HEK293 (cell line): ENCODE measurements around the gene COA5.

ENCODE experiments used
- CTCF ChIA-PET: fragments of 350-600 bp; formaldehyde crosslinking; extraction: SDS; loops from one replicate; lab custom pipeline; 2021; ENCODE audit warnings: antibody characterized with exemption; lab: Yijun Ruan, JAX
- POLR2A ChIA-PET: fragments of 300-600 bp; formaldehyde crosslinking; extraction: SDS; loops from one replicate; lab custom pipeline; 2020; ENCODE audit warnings: antibody characterized with exemption, inconsistent platforms; lab: Yijun Ruan, JAX
- H3K27ac ChIP-seq: fragments of 200-500 bp; sonication (Bioruptor generic); 2 replicates; pipeline ENCODE4 v1.5.1; 2014; ENCODE audit warnings: low read depth, low read length, control low read depth, inconsistent platforms; ENCODE audit errors: extremely low read depth
- H3K36me3 ChIP-seq, 2 experiments: fragments of 200-500 bp in 1 of 2; sonication (Bioruptor generic) in 1 of 2; 1 replicate in 1 of 2; 2 replicates in 1 of 2; pipeline ENCODE4 v1.5.1; 2014 to 2017; ENCODE audit warnings: inconsistent platforms in 2 of 2, low read length in 2 of 2; ENCODE audit not compliant: control insufficient read depth in 2 of 2, insufficient read depth in 1 of 2
- H3K4me1 ChIP-seq: fragments of 200-500 bp; sonication (Bioruptor generic); 2 replicates; pipeline ENCODE4 v1.5.1; 2014; ENCODE audit warnings: mild to moderate bottlenecking, low read length, inconsistent platforms; ENCODE audit not compliant: control insufficient read depth, insufficient read depth
- H3K4me3 ChIP-seq: 2 replicates; pipeline ENCODE4 v1.5.1; 2011; ENCODE audit warnings: low read depth, mild to moderate bottlenecking, control low read depth, low read length, moderate library complexity
- H3K9me3 ChIP-seq: fragments of 200-500 bp; sonication (Bioruptor generic); 2 replicates; pipeline ENCODE4 v1.5.1; 2014; ENCODE audit warnings: low read depth, low read length, inconsistent platforms; ENCODE audit not compliant: control insufficient read depth, insufficient read depth
- PRDM1 ChIP-seq: fragments of 450-650 bp; formaldehyde crosslinking; IDR thresholded peaks from 2 replicates; pipeline ENCODE4; 2016; ENCODE audit warnings: missing biosample characterization, missing genetic modification characterization
- SCRT2 ChIP-seq: fragments of 450-650 bp; formaldehyde crosslinking; IDR thresholded peaks from 2 replicates; pipeline ENCODE4 v1.5.1; 2016; ENCODE audit warnings: missing biosample characterization, missing genetic modification characterization
- YY2 ChIP-seq: fragments of 450-650 bp; formaldehyde crosslinking; IDR thresholded peaks from 2 replicates; pipeline ENCODE4 v1.5.1; 2016; ENCODE audit warnings: missing biosample characterization, missing genetic modification characterization
- ZBTB8A ChIP-seq: fragments of 450-650 bp; formaldehyde crosslinking; IDR thresholded peaks from 2 replicates; pipeline ENCODE4 v1.5.1; 2016; ENCODE audit warnings: missing biosample characterization, missing genetic modification characterization
- ZFP37 ChIP-seq: fragments of 450-650 bp; formaldehyde crosslinking; IDR thresholded peaks from 2 replicates; pipeline ENCODE4 v1.5.1; 2016; ENCODE audit warnings: missing biosample characterization, missing genetic modification characterization
- ZNF140 ChIP-seq: fragments of 450-650 bp; formaldehyde crosslinking; IDR thresholded peaks from 2 replicates; pipeline ENCODE4 v1.5.1; 2016; ENCODE audit warnings: missing biosample characterization, missing genetic modification characterization
- ZNF169 ChIP-seq: fragments of 450-650 bp; formaldehyde crosslinking; IDR thresholded peaks from 2 replicates; pipeline ENCODE4 v1.5.1; 2016; ENCODE audit warnings: missing biosample characterization, missing genetic modification characterization
- ZNF184 ChIP-seq: fragments of 450-650 bp; IDR thresholded peaks from 2 replicates; pipeline ENCODE4 v1.5.1; 2018; ENCODE audit warnings: missing biosample characterization, mild to moderate bottlenecking, missing genetic modification characterization
- ZNF266 ChIP-seq: fragments of 450-650 bp; formaldehyde crosslinking; IDR thresholded peaks from 2 replicates; pipeline ENCODE4 v1.5.1; 2016; ENCODE audit warnings: missing biosample characterization, missing genetic modification characterization, low read depth
- ZNF404 ChIP-seq: fragments of 450-650 bp; formaldehyde crosslinking; IDR thresholded peaks from 2 replicates; pipeline ENCODE4 v1.5.1; 2017; ENCODE audit warnings: missing biosample characterization, missing genetic modification characterization
- ZNF473 ChIP-seq: fragments of 450-650 bp; formaldehyde crosslinking; IDR thresholded peaks from 2 replicates; pipeline ENCODE4 v1.5.1; 2017; ENCODE audit warnings: missing biosample characterization, missing genetic modification characterization
- ZNF560 ChIP-seq: fragments of 450-650 bp; formaldehyde crosslinking; IDR thresholded peaks from 2 replicates; pipeline ENCODE4 v1.5.1; 2017; ENCODE audit warnings: missing biosample characterization, missing genetic modification characterization, borderline replicate concordance
- ZNF600 ChIP-seq: fragments of 450-650 bp; formaldehyde crosslinking; IDR thresholded peaks from 2 replicates; pipeline ENCODE4 v1.5.1; 2016; ENCODE audit warnings: missing biosample characterization, missing genetic modification characterization
- ZNF623 ChIP-seq: fragments of 450-650 bp; formaldehyde crosslinking; IDR thresholded peaks from 2 replicates; pipeline ENCODE4 v1.5.1; 2016; ENCODE audit warnings: missing biosample characterization, missing genetic modification characterization
- ZNF624 ChIP-seq: fragments of 450-650 bp; formaldehyde crosslinking; IDR thresholded peaks from 2 replicates; pipeline ENCODE4 v1.5.1; 2017; ENCODE audit warnings: missing biosample characterization, missing genetic modification characterization
- ZNF626 ChIP-seq: fragments of 450-650 bp; sonication (Bioruptor Pico); formaldehyde crosslinking; IDR thresholded peaks from 2 replicates; pipeline ENCODE4 v1.5.1; 2018; ENCODE audit warnings: missing biosample characterization, missing genetic modification characterization, inconsistent platforms
- ZNF76 ChIP-seq: fragments of 450-650 bp; formaldehyde crosslinking; IDR thresholded peaks from 2 replicates; pipeline ENCODE4; 2016; ENCODE audit warnings: low read depth, missing biosample characterization, missing genetic modification characterization, borderline replicate concordance
- ZNF830 ChIP-seq: fragments of 450-650 bp; IDR thresholded peaks from 2 replicates; pipeline ENCODE4 v1.5.0; 2018; ENCODE audit warnings: missing biosample characterization, missing genetic modification characterization, low read depth, mild to moderate bottlenecking, moderate library complexity
- ZNF837 ChIP-seq: fragments of 450-650 bp; formaldehyde crosslinking; IDR thresholded peaks from 2 replicates; pipeline ENCODE4 v1.5.1; 2016; ENCODE audit warnings: missing biosample characterization, missing genetic modification characterization
- ZSCAN23 ChIP-seq: fragments of 450-650 bp; formaldehyde crosslinking; IDR thresholded peaks from 2 replicates; pipeline ENCODE4 v1.5.1; 2016; ENCODE audit warnings: missing biosample characterization, missing genetic modification characterization
- TF ChIP-seq, protein P1 (sequence below): fragments of 450-650 bp; formaldehyde crosslinking; IDR thresholded peaks from 2 replicates; pipeline ENCODE4 v1.5.1; 2016; ENCODE audit warnings: missing biosample characterization, missing genetic modification characterization
- TF ChIP-seq, protein P2 (sequence below): fragments of 450-650 bp; formaldehyde crosslinking; conservative IDR thresholded peaks from 2 replicates; pipeline ENCODE4 v1.5.1; 2016; ENCODE audit warnings: low read depth, missing biosample characterization, missing genetic modification characterization

COA5 gene

DNA sequence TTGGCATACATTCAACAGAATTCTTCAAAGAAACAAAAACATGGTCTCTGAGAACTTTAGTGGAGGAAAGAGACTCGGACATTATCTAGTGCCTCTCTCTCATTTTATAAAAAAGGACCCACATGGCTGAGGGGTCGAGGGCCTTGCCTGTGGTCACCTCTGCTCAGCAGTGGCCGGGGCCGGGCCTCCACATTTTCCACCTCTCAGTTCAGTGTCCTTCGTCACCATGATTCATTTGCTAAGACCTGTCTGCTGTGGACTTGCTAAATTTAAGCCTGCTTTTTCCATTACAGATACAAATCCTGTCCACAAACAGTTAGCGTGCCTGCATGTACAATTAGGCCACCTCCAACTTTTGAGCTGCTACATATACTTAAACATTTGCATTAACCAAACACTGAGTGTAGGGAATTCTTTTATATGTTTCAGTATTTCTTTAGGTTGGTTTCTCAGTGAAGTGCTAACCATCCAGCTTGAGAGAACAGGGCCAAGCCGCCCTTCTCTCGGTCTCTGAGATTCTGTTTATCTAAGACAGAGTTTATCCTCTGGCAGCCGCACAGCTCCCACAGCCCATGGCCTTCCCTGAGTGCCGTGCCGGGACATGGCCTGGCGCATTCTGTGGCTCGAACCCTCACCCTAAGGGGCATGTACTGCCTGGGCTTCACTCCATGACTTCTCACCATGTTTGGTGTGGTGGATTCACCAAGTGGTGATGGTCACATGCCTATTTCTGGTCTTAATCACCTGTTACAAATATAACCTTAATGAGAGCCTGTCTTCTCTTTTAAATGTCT lies 46.2 kb downstream of the COA5 start:
- POLR2A ChIA-PET, result interaction anchor here (0.6 kb wide), 1 partner anchor 165 kb away, joined by 3 read pairs; no protein-coding TSS in a partner anchor
- peaks cover 0 to 88% of the 10 kb centered on the region in 2 experiments; a peak in 2 of 3 replicates for H3K36me3 ChIP-seq

DNA sequence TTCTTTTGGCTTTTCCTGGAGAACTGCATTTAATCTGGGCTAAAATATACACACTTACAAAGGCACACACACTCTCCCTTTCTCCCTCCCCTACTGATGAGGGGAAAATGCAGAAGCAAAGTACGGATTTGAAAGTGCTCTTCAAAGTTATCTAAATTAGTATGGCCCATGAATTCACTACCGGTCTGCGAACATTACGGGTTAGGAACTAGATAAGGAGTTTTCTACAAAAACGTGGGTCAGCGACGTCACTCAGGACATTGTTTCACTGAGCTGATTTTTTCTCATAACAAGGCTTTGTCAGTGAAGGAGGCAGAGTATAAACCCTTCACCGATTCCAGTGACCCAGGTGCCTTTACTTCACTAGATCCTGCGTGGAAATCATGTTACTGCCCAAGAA lies 47.3 kb downstream of the COA5 start:
- Histone ChIP-seq H3K36me3 (peaks cover 0 to 86% of the 10 kb centered on the region in 2 experiments; a peak in 2 of 3 replicates), H3K9me3 (no peaks in the 10 kb centered on the region), H3K4me3 (no peak overlapping the region), H3K4me1 (no peaks in the 10 kb centered on the region), H3K27ac (no peak overlapping the region)
- POLR2A ChIA-PET, result no interaction called here
- TF ChIP-seq ZNF266 (tag by site-specific recombination), result no peak
- TF ChIP-seq ZFP37 (tag by site-specific recombination), result no peak
- TF ChIP-seq ZNF600 (tag by site-specific recombination), result no peak
- CTCF ChIA-PET, result interaction anchor here (0.7 to 5.0 kb wide), 2 partner anchors 8 to 86 kb away, joined by 3 to 22 read pairs; no protein-coding TSS in a partner anchor

More for the DNA sequence above, 46.2 kb downstream of the COA5 start:
- Histone ChIP-seq H3K27ac (no peak overlapping the region), H3K4me3 (no peak overlapping the region), H3K4me1 (no peaks in the 10 kb centered on the region), H3K9me3 (no peaks in the 10 kb centered on the region)
- CTCF ChIA-PET, result interaction anchor here (0.5 kb wide), 1 partner anchor 154 kb away, joined by 3 read pairs; no protein-coding TSS in a partner anchor
- TF ChIP-seq ZNF473 (tag by site-specific recombination) (no peak), ZNF266 (tag by site-specific recombination) (no peak), SCRT2 (tag by site-specific recombination) (no peak), ZNF184 (no peak), ZNF626 (tag by site-specific recombination) (no peak), ZNF140 (no peak), YY2 (no peak), ZNF837 (tag by site-specific recombination) (no peak), ZFP37 (tag by site-specific recombination) (no peak), ZNF623 (tag by site-specific recombination) (no peak), ZNF830 (tag by site-specific recombination) (no peak), ZBTB8A (tag by site-specific recombination) (no peak), ZNF169 (tag by site-specific recombination) (no peak), ZSCAN23 (tag by site-specific recombination) (no peak)

- Histone ChIP-seq H3K4me1 (no peaks in the 10 kb centered on the region), H3K36me3 (peaks cover 0 to 86% of the 10 kb centered on the region in 2 experiments; a peak in 1 of 3 replicates), H3K27ac (no peak overlapping the region), H3K9me3 (no peaks in the 10 kb centered on the region), H3K4me3 (no peak overlapping the region)
- ChIA-PET POLR2A (no interaction called here), CTCF (interaction anchor here (0.7 to 5.0 kb wide), 2 partner anchors 8 to 86 kb away, joined by 3 to 22 read pairs; no protein-coding TSS in a partner anchor)
- no peak for TF ChIP-seq PRDM1 (tag by site-specific recombination)
These were observed 48.0 kb downstream of the COA5 start for GRCh38 chr2:98560256-98560771.

DNA sequence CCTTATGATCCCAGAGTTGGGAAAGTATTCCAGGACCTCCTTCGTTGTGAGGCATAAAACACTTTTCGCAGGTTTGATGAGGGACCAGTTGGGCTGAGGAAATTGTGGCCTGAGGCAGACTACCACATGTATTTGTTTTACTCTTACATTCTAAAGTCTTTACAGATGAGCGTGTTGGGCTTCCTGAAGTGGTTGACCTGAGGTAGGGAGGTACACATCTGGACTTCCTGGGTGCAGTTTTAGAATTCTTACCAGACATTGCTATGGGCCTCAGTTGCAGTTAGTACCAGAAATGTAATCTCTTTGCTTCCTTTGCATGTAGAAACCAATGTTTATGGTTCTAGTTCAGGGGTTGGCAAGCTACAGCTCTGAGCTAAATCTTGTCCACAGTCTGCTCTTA lies 48.7 kb downstream of the COA5 start:
- Histone ChIP-seq H3K27ac (no peak overlapping the region), H3K36me3 (peaks cover 0 to 86% of the 10 kb centered on the region in 2 experiments; a peak in 1 of 3 replicates), H3K4me1 (no peaks in the 10 kb centered on the region), H3K9me3 (no peaks in the 10 kb centered on the region), H3K4me3 (no peak overlapping the region)
- ChIA-PET POLR2A (no interaction called here), CTCF (interaction anchor here (1.7 to 5.0 kb wide), 2 partner anchors 9 to 147 kb away, joined by 5 to 22 read pairs; no protein-coding TSS in a partner anchor)
- TF ChIP-seq ZNF560 (no peak), ZNF76 (tag by site-specific recombination) (no peak), ZNF404 (tag by site-specific recombination) (no peak), ZNF624 (tag by site-specific recombination) (no peak)
- TF ChIP-seq, protein P1, sequence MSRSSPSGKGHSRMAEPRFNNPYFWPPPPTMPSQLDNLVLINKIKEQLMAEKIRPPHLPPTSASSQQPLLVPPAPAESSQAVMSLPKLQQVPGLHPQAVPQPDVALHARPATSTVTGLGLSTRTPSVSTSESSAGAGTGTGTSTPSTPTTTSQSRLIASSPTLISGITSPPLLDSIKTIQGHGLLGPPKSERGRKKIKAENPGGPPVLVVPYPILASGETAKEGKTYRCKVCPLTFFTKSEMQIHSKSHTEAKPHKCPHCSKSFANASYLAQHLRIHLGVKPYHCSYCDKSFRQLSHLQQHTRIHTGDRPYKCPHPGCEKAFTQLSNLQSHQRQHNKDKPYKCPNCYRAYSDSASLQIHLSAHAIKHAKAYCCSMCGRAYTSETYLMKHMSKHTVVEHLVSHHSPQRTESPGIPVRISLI (tag by site-specific recombination), result no peak
- TF ChIP-seq, protein P2, sequence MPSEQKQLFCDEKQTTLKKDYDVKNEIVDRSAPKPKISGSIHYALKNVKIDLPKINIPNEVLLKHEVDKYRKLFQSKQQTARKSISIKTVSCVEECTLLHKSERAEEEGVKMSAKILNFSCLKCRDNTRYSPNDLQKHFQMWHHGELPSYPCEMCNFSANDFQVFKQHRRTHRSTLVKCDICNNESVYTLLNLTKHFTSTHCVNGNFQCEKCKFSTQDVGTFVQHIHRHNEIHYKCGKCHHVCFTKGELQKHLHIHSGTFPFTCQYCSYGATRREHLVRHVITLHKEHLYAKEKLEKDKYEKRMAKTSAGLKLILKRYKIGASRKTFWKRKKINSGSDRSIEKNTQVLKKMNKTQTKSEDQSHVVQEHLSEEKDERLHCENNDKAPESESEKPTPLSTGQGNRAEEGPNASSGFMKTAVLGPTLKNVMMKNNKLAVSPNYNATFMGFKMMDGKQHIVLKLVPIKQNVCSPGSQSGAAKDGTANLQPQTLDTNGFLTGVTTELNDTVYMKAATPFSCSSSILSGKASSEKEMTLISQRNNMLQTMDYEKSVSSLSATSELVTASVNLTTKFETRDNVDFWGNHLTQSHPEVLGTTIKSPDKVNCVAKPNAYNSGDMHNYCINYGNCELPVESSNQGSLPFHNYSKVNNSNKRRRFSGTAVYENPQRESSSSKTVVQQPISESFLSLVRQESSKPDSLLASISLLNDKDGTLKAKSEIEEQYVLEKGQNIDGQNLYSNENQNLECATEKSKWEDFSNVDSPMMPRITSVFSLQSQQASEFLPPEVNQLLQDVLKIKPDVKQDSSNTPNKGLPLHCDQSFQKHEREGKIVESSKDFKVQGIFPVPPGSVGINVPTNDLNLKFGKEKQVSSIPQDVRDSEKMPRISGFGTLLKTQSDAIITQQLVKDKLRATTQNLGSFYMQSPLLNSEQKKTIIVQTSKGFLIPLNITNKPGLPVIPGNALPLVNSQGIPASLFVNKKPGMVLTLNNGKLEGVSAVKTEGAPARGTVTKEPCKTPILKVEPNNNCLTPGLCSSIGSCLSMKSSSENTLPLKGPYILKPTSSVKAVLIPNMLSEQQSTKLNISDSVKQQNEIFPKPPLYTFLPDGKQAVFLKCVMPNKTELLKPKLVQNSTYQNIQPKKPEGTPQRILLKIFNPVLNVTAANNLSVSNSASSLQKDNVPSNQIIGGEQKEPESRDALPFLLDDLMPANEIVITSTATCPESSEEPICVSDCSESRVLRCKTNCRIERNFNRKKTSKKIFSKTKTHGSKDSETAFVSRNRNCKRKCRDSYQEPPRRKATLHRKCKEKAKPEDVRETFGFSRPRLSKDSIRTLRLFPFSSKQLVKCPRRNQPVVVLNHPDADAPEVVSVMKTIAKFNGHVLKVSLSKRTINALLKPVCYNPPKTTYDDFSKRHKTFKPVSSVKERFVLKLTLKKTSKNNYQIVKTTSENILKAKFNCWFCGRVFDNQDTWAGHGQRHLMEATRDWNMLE (tag by site-specific recombination), result no peak
